DLD1 (cell line): ENCODE measurements around the gene NEURL4.

Experiments
- in situ Hi-C: cut with HindIII; loops from 2 replicates; pipeline ENCODE4 v1.10.0; 2017; ENCODE audit warnings: low sequenced_read_pairs

Gene NEURL4

GRCh38 chr17:7324438-7324779 lies 4.7 kb downstream of the NEURL4 start:
- in situ Hi-C loops = no loop called here

- in situ Hi-C loops = no loop called here
Measured at GRCh38 chr17:7323731-7324437, 5.3 kb downstream of the NEURL4 start.

DNA sequence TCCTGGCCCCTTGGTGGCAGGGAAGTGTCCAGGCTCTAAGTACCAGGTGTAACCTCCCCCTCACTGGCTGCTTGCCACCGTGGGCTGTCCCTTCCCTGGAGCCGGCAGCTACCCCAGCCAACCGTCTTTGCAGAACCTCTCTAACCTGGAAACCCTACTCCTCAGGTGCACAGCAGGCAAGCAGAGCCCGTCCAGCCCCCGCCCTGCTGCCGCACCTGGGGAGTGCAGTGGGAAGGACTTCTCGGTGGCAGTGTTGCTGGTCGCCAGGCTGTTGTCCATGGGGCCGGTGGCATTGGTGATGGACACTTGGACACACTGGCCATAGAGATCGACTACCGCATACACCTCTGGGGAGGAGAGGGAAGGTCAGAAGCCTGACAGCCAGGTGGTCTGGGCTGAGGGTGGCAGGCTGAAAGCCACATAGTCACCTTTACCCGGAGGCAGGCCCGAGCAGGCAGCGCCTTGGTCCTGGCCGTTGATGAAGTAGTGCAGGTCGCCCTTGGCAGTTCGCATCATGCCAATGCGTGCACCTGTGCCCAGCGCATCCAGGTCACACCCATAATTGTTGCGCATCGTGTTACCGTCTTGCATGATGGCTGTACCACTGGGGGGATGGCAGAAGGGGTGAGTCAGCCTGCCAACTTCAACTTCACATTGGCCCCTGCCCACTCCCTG lies 6.5 kb downstream of the NEURL4 start:
- in situ Hi-C loops = no loop called here

DNA sequence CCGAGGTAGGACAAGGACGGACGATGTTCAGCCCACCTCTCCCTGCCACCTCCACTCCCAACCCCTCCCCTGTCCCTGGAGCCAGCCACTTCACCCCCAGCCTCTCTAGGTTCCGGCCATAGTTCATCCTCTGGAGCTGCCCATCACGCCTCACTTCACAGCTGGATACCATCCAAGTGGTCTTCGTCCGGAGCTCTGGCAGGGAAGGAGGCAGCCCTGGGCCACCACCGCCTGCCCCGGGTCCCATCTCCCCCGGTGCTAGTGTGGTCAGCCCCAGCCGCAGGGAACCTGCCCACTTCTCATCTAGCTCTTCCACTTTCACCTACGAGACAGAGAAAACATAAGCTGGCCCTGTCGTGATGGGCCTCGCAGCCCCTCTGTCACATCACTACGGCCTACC lies 7.7 kb downstream of the NEURL4 start:
- in situ Hi-C loops = no loop called here

GRCh38 chr17:7318121-7318860 lies 10.8 kb downstream of the NEURL4 start:
- in situ Hi-C loops = no loop called here

GRCh38 chr17:7317161-7317803 lies 11.9 kb downstream of the NEURL4 start:
- in situ Hi-C loops = no loop called here

GRCh38 chr17:7315570-7316235 lies 13.4 kb downstream of the NEURL4 start:
- in situ Hi-C loops = no loop called here

DNA sequence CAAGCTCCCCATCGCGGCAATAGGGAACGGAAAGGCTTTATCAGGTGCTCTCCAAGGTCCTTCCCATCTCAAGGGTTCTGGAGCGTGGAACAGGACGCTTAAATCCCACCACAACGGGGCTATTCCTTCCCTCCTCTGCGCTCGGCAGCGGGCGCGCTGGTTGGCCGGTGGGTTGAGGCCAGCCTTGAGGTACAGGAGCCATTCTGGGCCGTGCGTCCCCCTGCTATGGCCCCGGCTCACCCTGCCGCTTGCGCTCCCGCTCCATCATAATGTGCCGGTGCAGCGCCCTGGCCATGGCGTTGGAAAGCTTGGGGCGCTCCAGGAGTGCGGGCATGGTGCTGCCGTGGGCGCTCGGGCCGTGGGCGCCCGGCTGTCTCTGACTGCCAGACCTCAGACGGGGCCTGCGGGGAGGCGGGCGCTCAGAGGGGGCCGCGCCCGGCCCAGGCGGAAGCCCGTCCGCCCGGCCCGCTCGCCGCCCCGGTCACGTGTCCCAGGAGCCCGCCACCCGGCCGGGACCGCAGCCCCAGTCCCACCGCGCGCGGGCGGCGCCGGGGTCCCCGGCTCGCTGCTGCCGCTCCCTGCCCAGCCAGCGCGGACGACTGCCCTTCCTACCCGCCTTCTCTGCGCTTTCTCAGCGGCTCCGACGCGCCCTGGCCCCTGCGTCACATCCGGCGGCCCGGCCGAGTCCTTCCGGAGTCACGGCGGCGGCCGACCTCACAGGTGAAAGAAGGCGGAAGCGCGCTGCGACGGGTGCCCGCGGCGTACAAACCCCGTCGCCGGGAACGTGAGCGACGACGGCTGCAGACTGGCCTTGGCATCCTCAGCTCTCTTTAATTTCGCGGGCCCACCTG lies 14.2 kb downstream of the NEURL4 start, which contains the start of gene GPS2:
Gene GPS2 (minus strand): TSS at position 642 of the 851 bp plus-strand sequence. CDS start 308 bp downstream, at position 334.
- in situ Hi-C loops = no loop called here

DNA sequence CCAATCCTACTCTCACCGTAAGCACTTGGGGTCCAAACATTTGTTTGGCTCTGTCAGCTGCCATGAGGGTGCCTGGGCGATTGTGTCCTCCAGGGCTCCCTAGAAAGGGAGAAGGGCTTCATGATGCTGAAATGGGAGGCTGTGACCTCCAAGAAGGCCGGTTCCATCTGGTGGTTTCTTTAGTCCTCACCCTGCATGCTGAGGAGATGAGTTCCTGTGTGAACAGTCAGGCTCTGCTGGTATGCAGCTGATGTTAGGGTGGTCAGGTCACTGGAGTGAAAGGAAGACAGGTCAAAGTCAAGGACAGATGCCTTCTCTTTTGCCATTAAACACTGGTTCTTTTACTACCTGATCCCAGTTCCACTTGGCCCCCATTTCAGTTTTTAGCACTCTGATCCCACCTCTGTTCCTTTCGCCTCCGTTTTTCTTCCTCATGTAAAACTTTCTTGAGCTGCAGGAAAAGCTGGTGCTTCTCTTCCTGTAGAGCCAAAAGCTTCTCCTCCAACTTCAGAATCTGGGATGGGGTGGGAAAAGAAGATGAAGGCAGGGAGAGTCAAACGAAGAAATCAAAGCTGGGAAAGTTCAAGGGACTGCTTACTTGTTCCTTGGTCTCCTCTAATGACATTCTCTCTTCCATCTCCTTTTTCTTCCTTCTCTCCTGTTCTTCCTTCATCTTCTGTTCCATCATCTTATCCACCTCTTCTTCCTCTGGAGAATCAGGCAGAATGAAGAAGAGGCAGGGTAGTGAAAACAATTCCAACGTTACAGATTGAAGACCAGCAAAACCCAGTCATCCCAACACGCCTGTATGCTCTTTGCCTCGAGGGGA lies 15.0 kb downstream of the NEURL4 start:
- in situ Hi-C loops = no loop called here

DNA sequence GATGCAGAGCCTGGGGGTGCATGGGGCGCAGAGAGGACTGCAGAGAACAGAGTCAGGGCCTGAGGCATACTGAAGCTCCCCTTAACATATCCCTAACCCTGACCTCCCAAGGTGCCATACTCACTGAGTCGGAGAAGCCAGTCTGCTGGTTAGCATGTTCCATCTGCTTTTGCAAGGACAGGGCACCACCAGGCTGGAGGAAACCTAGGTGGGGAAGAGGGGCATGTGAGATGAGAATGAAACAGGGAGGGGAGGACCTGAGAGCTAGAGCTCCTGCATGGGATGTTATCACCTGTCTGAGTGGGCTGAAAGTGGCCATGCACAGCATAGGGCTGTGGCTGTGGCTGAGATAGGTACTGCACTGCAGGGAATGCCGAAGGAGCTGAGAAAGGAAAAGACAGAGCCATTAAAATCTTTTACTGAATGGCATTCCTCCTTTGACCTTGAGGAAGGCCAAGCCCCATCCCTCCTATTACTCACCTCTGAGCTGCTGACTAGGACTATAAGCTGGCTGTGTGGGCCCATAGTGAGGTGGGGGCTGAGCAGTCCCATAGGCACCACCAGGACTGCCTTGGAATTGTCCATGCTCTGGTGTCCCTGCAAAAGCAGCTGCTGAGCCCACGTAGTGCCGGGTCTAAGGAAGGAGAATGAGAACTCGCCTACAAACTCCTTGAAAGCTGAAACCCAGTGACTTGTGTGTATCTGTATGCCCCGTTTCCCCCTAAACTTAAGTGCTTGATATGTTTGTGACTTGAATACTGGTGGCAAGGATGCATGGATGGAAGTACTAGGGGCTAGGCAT lies 15.8 kb downstream of the NEURL4 start:
- in situ Hi-C loops = no loop called here

DNA sequence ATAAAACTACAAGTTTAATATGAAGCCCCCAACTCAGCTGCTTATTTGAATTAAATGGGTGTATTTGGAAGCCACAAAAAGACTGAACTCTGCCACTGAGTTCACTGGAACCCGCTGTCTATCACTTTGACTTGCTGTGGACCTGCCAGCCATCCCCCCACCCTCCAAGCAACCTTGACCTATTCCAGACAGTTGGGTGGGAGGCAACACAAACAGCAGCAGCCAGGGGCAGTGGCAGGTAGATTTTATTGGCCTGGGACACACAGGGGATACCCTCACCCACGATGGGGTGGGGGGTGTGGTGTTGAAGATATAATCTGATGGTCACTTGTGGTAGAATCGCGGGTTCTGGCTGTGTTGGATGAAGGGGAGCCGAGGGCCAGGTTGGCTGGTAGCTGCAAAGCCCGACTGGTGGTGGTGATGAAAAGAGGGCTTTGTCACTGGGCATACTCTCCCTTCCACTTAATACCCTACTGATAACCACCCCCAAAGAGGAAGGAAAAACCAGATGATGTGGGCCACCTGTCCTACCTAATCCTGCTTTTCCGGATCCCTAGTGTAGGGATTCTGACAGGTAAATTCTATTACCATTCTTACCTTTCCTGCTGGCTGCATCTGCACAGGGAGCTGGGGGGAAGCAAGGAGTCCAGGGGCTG lies 16.6 kb downstream of the NEURL4 start:
- in situ Hi-C loops = no loop called here

DNA sequence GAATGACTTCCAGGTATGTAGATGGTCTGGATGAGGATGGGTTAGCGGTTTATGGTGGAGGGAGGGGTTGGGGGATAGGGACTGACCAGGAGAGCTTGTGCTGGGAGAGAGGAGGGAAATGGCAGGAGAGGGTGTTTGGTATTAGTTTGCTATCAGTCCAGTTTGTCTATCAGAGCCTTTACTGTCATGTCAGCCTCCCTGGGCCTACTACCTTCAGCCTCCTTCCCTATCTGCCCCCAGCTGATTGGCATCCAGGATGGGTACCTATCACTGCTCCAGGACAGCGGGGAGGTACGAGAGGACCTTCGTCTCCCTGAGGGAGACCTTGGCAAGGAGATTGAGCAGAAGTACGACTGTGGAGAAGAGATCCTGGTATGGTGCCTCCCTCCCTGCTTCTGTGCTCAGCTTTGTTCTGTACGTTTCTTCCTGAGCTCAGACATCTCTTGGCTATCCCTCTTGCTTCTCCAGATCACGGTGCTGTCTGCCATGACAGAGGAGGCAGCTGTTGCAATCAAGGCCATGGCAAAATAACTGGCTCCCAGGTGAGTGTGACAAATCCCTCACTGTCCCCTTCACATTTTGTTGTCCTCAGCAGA lies 17.9 kb downstream of the NEURL4 start:
- in situ Hi-C loops = no loop called here

- in situ Hi-C loops = no loop called here
Measured at GRCh38 chr17:7309628-7310027, 19.5 kb downstream of the NEURL4 start.

GRCh38 chr17:7308625-7309433 lies 20.3 kb downstream of the NEURL4 start:
- in situ Hi-C loops = no loop called here

- in situ Hi-C loops = no loop called here
Measured at GRCh38 chr17:7307686-7308624, 21.2 kb downstream of the NEURL4 start.
